Stimulated activated CD4-positive, alpha-beta T cell treated with anti-CD3 and anti-CD28 coated beads, Interleukin-2, amount 100 ng/mL, for 24 hours (primary cell): ENCODE measurements around the gene CACNA2D4.
A peak's percentile ranks its signal among the peaks of the same experiment; 100 is the strongest.

Experiments
- DNase-seq, 2 donors: peaks; one replicate each; pipeline ENCODE4 v3.0.0-alpha.2; 2020

Gene CACNA2D4

DNA sequence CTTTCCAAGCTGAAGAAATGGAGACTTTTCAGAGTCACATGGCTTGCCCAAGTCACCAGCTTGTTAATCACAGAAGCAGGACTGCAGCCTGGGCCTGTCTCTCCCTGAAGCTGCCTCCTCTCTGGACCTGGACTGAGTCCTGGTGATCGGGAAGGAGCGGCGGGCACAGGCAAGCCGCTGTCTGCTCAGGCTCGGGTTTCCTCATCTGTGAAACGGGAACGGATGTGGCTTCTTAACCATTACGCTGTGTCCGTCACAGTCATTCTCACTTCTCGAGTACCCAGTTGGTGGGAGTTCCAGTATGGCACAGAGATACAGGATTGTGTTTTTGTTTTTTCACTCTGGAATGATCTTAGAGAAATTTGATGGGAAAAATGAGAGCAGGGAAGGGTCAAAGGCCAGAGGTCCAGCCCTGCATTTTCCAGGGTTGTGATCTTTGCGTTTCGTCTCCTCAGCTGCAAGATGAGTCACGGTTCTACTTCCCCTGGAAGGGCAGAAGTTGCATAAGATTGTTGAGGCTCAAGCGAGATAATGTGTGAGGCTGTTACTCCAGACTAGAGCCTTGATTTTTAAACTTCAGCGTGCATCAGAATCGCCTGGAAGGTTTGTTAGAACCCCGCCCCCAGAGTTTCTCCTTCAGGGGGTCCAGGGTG lies 105.7 kb downstream of the CACNA2D4 start:
- DNase-seq: no peak

DNA sequence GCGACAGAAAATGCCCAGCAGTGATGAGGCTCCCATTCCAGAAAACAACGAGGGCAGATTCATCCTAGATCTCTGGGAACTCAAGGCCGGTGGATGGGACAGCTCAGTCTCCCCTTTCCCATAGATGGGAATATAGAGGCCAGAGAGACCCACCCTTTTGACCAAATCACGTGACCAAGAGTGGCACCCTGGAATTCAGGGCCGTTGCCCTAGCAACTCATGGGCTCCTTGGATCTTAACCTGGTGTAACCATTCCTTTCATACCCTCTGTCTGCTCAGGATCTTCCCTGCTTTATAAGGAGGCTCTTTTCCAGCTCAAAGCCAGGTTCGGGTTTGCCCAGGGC lies 106.5 kb downstream of the CACNA2D4 start:
- no peak for DNase-seq

DNA sequence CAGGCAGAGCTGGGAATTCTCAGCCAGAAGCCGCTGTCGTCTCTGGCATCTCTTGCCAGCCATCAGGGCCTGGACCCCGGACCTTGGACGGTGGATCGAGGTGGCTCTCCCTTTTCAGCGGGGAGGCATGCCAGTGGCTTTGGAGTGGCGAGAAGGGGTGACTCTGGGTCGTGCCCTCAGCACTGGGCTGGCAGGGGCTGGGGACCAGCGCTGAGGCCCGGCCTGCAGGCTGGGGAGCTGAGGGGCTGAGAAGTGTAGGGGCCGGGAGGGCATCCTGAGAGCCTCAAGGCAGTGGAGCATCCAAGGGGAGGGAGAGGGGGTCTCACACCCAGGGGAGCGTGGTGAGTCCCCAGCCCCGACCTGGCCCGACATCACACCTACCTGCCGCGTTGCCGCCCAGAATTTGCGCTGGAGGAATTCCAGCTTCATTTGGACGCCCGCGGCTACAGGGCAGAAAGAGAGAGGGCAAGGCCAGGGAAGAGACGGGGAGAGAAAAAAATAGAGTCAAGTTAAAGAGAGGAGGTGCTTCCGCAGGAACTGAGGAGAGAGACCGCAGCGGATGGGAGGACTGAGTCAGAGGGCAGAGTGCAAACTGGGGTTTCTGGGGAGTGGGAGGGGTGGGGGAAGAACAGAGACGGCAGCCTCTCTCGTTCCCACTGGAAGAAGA lies 107.0 kb downstream of the CACNA2D4 start:
- DNase-seq: peak; percentile 54 to 63

DNA sequence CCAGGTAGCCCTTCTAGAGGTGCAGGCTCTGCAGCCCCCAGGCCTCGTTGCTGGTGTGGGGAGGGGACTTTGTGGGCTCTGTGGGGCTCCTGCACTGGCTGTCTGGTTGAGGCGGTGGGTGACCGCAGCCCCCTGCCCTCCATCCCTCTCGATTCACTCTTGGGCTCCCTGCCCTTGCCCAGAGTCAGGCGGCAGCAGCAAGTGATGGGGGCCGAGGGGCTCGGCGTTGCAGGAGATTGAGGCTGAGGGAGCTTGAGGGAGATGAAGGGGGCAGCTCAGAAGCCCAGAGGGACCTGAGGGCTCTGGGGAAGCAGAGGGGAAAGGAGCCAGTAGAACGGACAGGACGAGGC lies 107.5 kb downstream of the CACNA2D4 start:
- no peak for DNase-seq

DNA sequence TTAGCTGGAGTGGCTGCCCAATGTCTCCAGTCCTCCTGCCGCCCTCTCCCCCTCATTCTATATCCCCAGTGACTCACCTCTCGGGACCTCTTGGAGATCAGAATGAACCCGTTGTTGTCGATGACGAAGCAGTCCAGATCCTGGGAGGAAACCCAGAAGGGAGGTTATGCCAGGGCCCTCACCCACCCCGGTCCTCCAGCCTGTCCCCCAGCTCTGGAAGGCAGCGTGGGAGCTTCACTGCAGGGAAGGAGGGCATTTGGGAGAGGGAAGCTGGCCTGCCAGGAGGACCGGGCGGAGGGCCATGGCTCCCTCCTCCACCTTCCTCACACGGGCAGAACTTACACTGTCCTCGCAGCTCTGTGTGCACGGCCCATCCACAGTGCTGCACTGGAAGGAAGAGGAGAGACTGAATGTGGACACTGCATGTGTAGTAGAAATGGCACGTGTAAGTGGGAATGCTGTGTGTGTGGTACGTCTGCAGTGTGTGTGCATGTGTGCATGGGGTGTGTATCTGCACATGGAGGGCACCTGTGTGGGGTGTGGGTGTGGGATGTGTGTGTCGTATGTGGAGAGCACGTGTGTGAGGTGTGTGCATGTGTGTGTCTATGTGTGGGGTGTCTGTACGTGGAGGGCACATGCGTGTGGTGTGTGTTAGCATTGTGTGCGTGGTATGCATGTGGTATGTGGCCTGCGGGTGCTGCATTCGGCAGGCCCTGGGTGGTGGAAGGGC lies 108.1 kb downstream of the CACNA2D4 start:
- no peak for DNase-seq

DNA sequence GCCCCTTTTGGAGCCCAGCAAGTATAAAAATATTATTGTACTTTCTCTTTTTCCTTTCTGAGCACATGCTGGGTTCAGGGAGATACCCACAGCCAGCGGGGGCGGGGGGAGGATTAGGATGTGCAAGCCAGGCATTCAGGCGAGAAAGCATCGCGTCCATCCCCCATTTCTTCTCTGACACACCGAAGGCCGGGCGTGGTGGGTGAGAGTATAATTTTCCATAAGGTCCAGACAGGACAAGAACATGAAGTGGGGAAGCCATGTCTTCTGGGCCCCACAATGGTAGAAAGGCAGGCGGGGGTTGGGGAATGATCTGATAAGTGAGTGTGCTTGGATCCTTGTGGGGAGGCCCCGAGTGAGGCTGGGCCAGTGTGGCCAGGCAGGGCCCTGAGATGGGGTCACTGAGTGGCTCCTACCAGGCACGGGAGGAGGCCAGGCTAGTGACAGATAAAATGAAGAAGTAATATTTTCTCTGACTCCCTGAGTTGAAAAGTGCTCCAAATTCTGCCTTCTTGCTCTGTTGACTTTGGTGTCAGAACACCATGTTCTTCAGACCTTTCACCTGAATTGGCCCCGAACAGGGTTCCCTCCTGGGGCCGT lies 108.8 kb downstream of the CACNA2D4 start:
- DNase-seq: no peak

DNA sequence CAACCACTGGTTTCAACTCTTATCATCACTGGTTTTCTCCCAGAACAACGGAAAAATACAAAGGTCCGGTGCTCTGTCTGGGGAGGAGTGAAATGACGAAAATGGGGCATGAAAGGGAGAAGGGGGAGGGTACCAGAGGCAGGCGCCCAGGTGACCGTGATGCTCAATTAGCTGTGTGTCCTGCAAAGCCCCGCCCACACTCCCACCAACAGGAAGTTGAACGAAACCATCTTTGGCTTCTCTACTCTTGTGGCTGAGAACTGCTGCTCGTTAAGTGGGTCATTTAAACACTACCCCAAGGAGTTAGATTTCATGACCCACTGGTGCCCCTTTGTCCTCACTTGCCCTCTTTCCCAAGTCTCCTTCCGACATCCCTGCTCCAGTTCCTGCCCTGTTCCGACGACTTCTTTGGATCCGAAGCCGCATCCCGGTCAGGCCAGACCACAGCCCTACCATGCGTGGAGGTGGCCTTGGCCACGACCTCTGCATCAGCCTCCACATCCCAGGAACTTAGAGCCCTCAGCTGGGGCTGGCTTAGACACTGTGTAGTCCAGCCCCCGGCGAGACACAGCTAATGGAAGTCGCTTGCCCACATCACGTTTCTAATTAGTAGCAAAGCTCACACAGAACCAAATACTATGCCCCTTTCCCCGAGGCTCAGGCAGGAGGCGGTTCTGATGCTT lies 109.5 kb downstream of the CACNA2D4 start:
- no peak for DNase-seq

DNA sequence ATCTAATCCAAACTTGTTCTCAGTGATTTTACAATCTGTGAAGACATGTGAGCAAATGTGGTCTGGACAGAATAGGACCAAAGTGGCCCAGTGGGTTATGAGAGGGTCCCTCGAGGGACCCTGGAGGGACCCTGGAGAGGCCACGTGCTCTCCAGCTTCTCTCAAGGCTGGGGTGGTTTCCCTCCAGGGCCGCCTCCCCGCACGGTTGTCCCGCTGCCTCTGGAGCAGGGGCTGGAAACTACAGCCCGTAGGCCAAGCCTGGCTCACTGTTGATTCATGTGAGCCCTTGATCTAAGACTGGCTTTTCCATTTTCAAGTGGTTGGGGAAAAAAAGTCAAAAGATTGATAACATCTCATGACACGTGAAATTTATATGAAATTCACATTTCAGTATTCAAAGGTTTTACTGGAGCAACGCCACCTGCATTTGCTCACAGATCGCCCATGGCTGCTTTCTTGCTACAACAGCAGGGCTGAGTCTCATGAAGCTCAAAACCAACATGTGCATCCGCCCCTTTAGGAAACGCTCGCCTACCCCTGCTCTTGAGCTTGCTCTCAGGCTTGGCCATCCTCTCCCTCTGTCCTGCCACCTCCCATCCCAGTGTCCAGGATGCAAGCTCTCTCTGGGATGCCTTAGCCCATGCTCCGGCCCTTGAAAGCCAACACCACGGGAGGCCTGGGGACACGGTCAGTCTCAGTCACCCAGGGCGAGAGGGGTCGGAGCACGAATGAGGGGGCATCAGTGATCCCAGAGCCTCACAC lies 110.2 kb downstream of the CACNA2D4 start:
- no peak for DNase-seq

DNA sequence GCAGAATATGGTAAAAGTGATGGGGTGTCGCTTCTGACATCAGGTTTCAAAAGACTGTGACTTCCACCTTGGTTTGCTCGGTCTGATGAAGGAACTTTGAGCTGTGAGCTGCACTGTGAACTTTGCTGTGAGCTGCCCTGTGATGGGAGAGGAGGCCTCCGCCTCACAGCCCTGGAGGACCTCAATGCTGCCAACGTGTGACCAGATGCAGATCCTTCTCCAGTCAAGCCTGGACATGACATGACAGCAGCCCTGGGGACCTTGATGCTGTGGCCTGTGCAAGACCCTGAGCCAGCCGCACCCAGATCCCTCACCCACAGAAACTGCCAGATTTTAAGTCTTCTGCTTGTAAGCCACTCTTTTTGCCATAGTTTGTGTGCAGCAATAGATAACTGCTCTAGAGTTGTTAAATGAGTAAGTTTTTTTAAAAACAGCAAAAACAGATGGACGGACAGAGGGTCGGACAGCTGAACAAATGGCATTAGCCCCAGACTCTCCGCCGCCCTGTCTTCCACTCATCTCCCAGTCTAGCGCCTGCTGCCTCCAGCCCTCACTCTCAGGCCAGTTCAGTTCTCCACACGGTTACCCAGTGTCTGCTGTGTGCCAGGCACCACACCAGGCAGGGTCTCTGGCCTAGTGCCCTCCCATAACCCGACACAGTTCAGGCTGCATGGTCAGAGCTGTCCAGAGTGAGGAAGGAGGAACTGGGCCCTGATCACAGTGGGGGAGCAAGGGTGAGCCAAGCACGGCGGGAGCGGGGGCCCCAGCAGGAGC lies 111.2 kb downstream of the CACNA2D4 start:
- DNase-seq: no peak

DNA sequence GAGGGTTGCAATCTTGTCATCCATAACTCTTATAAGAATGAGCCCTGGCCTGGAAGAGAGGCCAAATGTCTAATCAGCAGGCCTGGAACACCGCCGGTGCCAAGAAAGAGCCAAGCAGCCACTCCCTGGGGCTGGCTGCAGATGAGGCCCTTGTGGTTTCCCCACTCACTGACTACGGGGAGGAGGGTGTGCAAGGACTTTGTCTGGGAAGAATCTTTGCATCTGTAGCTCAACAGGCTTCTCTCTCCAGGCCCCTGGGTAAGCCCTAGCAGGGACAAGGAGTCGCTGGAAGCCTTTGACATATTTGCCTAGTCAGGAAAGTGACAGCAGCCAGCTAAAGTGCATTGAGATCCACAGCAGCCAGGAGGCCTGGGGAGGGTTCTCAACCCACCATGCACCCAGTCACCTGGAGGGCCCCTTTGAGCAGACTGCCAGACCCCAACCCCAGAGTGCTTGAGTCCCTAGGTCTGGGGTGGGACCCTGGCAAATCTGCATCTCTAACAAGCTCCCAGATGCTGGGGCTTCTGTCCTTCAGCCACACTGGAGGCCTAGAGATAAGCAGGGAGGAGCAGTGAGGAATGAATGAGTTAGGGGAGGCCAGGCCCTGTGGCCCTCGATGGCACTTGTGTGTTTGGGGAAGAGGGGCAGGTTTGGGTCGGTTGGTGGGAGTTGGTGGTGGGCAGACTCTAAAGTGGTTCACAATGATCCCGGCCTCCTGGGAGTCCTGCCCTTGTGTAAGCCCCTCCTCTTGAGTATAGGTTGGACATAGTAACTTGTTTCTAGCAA lies 112.0 kb downstream of the CACNA2D4 start:
- no peak for DNase-seq

DNA sequence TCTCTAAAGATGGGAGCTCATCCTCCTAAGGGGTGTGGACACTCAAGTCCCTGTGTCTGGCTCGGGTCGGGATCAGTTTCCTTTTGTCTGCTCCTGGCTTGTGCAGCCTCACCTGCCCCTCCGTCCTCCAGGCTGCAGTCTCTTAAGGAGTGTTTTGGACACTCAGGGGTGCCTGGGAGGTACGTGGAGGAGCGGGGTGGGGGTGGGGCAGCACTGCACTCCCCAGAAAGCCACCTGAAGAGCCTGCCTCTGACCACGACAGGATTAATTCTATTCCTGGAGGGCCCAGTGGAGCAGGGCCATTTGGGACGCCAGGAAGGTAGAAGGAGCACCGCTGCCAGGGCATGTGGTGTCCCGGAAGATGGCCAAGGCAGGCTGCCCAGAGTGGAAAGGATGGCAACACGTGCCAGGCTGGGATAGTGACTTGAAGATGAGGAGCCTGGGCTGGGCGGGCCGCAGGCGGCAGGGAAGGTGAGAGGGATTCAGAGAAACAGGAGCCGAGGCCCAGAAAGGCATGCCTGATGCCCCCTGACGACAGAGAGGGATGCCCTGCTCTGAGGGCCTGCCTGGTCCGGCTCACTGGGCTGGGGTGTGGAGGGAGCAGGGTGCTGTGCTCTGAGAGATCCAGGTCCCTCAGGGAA lies 112.9 kb downstream of the CACNA2D4 start:
- DNase-seq: no peak

DNA sequence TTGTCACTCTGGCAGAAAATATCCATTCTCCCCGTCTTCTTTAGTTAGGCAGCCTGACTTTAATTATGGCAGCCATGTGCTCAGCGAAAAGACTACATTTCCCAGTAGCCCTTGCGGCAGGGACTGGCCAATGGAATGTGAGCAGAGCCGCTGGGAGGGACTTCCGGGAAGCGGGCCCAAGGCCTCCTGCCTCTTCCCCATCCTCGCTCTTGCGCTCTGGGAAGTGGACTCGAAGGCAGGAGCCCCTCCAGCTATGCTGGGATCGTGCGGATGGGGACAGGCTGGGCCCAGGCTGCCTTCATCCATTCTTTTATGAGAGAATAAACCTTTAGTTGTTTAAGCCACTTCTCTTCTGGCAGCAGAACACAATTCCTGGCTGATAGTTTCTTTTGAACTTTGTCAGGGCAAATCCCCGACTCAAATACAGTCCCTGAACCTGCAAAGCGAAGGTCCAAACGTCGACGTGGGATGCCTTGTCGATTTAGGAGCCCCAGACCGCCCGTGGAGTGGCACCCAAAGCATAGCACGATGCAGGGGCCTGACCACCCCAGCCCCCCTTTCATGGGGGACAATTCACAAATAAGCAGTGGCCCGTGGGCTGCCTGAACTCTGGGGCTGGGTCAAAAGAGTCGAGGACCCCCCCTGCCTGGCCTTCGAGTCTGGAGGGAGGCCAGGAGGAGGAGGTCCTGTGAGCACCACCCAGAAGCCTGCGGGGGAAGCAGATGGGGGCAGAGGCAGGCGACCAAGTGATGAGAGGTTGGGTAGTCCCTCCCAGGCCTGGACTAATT lies 113.7 kb downstream of the CACNA2D4 start:
- peak; percentile 86 to 88 for DNase-seq

DNA sequence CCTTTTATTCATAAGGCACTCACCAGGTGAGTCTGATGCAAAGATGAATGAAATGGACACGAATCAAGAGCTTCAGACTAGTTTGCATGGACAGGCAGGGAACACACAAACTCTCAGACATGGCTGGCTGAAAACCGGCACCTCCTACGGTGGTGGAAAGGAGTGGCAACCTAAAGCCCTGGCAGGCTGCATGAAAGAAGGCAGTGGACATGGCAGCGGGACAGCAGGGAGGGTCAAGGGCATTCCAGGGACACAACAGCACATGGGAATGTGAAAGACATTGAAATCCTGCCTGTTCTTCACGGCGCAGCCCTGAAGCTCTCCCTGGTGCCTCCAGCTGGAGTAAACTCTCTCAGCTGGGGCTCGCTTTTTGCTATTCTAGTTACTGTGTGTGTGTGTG lies 114.7 kb downstream of the CACNA2D4 start:
- DNase-seq: no peak

DNA sequence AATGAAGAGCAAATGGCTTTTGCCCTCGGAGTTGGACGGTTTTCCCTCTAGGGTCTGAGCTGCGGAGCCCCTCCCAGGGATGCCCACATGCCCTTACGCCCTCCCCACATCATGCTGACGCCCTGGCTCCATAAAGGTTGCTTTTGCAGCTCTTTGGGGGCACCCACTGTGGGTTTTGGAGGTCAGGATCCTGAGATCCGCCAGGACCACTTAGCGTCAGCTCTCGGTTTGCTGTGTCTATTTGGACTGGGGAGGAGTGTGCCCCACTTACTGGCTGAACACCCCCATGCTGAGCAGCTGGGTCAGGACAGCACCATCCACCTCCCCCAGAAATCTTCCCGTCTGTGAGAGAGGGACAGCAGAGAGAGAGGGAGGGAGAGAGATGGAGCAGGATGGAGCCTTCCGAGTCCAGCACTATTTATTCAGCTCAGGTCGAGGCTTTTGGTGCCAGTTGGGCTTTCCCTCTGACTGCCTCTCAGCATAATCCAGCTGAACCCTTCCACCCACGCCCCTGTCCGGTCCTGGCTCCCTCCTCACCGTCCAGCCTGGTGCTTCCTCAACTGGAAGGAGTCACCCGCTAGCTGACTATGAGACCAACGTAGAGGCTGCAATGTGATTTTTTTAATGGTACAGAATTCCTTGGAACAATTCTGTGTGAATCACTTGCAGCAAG lies 117.0 kb downstream of the CACNA2D4 start:
- peak in 1 of 2 donors; percentile 11 for DNase-seq

DNA sequence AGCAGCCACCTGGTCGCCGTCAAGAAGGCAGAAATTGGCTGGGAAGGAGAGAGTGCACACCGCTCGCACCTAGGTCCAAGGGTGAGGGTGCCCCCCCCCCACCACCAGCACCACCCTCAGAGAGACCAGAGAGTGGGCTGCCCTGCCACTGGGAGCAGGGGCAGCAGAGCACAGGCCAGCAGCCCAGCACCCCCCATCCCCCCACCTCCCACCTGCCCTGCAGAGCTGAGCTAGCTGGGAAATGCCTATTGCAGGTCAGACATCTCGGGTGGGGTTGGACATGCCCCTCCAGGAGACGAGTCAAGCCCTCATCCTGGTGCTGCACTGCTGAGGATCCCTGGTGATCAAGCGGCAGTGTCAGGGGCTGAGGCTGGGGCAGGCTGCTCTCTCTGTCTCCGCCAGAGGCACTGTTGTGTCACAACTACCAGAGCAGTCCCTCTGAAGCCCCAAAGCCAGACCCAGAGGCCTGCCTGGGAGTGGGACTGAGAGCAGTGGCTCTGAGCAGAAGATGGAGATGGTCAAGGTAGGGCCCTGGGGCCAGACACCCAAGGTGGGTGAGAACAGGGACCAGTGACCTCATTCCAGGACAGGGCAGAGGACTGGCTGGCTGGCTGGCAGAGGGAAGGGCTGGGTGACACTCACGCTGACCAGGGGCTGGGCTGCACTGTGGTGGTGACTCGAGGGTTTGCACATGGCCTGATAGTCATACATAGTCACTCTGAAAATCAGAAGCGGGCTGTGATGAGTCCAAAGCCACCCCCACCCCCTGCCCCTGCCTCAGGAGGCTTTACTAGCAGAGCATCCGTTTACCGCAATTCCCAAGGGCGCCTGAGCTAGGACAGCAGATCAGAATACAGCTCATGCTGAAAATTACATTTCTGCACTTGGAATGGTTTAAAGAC lies 117.8 kb downstream of the CACNA2D4 start:
- peak in 1 of 2 donors; percentile 17 for DNase-seq

DNA sequence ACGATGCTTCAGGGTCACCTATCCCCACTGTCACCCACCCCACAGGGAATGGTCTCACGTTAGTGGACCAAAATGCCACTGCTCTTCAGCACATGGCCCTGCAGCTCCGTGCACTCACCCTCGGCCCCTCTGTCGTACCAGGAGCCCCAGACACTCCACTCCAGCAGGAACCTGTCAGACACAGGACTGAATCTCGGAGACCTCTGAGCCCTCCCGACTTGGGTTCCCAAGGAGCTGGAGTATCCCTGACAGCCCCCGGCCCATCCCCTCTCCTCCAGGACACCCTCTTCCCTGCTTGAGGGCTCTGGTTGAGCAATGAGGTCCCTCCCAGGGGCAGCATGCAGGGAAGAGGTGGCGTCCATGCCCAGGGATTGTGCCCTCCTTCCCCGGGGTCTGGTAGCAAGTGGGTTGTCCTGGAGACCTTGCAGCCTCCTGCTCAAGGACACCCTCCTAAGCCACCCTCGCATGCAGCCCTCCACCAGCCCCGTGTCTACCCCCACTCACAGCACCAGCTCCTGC lies 118.5 kb downstream of the CACNA2D4 start:
- DNase-seq: peak in 1 of 2 donors; percentile 14

DNA sequence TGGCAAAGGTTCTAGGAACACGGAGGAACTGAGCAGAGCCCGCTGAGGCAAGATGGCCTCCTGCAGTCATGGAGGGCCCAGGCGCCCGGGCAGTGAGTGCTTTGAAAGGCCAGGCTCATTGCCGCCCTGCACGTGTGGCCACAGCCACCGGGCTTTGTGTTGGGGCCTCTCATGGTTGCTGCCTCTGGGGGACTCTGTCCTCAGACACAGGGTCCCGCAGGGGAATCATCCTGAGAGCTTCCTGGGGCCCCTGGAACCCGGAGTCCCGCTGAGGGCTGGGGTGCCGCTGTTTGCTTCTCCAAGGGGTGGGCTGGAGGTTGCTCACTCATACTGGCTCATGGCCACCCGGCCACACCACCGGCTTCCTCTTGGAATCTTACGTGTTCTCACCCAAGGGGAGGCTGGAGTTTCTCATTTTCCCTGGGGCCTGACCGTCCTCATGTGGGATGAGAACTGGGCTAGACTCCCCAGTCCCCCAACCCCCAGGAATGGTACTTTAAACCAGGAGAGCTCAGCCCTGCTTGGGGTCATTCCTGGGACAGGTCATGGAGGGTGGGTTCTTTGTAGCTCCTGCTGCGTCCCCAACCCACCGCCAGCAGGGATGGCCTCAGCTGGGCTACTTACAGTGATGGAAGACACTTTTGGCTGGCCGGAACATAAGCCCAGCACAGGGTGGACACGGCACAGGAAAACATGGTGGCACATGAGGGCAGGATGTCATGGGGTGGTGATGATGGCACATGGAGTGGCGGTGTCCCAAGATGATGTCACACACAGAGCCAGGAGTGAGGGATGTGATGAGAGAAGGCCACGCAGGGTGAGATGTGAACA lies 119.2 kb downstream of the CACNA2D4 start:
- peak in 1 of 2 donors; percentile 16 for DNase-seq
